HL-60/S4 treated with phorbol 12-myristate 13-acetate at 8.2 ng/mL for 4 days and 3 days (cell line): ENCODE results near the gene TRPV5.

ENCODE experiments used
- in situ Hi-C: fragments of 300-500 bp; cut with MboI; formaldehyde crosslinking; loops from 2 replicates; pipeline ENCODE4 v1.15.0; 2022; ENCODE audit warnings: low sequenced_read_pairs

The TRPV5 gene

DNA sequence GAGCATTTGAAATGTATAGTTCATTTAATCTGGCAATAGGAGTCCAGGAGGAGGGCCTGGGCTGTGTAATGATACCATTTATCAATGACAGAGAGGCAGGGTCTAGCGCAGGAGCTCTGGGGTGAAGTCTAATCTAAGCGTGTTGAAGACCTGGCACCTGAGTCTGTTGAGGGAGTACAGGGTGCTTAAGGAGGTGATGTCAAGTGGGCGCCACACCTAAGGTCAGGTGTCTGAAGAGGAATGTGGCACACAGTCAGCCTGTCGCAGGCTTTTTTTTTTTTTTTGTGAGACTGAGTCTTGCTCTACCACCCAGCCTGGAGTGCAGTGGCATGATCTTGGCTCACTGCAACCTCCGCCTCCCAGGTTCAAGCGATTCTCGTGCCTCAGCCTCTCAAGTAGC, 8.0 kb upstream of the TRPV5 start:
- in situ Hi-C loops = no loop called here

DNA sequence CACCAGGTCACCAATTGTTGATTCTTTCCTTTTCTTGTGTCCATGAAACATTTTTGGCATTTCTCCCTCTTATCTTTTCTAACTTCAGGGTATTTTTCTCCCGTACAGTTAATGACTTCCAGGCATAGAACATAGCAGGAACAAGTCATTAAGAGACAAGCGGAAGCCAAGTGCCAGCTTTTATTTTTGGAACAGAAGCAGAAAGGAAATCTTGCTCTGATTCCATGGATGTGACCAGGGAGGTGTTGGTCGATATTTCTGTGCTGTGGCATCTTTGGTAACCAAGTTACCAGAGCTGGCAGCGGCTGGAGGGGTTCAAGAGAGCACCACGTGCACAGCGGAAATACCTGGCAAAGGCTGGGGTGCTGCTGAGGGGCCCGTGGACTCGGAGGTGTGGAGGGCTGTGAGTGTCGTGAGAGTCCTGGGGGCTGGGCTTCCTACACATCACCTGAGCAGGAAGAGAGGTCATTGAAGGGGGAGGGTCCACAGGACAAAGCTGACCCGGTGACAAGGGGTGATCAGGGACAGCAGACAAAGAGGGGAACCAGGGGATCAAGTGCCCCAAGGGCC, 7.5 kb upstream of the TRPV5 start:
- in situ Hi-C loops = no loop called here

DNA sequence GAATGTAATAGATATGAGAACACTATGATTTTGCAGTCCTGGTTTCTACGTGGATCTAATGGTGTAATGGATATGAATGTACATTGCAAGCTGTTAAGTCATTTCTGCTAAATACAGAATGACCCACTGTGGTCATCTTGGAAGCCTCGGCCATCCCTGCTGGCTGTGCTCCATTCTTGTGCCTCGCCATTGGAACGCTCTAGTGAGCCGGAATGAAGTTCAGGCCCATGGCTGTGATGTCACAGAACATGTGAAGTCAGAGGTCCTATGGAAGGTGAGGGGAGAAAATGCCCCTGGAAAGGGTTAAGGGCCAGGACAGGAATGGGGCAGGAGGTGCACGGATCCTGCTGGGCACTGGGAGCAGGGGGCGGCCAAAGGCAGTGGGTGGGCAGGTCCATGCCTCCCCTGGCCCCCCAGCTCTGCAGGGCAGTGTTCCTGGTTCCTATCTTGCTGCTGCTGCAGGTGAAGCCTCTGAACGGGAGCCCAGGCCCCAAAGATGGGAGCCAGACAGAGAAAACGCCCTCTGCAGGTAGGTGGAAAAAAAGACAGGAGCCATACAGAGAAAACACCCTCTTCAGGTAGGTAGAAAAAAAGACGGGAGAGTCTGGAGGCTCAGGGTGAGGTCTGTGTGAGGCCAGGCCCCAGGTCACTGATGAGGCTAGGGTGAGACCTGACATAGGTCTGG, 5.8 kb upstream of the TRPV5 start, which contains the start of gene LLCFC1:
Gene LLCFC1, plus strand, starts transcription at position 259 of the 685 bp plus-strand sequence. Its CDS starts 138 bp downstream, at position 397.
- in situ Hi-C loops = no loop called here

DNA sequence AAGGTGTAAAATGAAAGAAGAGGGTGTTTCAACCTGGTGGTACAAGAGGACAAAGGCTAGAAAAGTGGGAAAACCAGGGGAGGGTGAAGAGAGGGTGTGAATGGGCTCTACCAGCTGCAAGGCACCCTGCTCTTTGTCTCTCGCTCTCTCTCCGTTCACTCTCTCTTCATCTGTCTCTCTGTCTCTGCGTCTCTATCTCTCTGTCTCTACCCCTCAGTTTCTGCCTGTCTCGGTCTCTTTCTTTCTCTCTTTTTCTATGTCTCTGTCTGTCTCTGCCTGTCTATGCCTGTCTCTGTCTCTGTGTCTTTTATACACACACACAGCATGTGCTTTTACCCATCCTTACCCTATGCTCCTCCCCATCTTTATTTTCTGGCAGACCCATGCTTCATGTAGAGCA, 5.1 kb upstream of the TRPV5 start:
- in situ Hi-C loops = no loop called here

DNA sequence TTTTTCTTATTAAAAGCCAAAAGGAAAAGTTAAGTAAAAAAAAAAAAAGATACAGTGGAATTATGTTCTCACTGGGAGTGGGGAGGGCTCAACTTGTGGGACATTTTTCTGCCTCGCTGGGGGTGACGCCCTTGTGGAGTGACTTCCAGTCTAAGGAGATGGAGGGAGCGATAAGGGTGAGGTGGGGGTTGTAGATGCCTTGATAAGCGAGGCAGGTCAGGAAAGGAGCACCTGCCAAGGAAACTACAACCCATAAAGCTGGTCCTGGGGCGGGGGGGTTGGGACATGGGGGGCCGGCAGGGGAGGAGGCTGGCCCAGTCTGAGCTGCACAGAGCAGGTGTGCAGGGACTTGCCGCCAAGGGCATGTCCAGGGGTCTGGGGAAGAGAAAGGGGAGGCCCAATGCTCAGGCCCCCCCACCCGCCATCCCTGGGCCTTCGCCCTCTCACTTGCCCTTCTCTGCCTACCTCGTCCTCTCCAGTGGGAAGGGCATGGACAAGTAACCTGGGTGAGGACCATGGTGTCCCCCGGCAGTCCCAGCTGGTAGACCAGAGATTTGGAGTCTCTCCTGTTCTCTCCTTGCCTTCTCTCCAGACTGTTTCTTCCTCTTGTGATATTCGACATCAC, 2.5 kb upstream of the TRPV5 start:
- in situ Hi-C loops = no loop called here

DNA sequence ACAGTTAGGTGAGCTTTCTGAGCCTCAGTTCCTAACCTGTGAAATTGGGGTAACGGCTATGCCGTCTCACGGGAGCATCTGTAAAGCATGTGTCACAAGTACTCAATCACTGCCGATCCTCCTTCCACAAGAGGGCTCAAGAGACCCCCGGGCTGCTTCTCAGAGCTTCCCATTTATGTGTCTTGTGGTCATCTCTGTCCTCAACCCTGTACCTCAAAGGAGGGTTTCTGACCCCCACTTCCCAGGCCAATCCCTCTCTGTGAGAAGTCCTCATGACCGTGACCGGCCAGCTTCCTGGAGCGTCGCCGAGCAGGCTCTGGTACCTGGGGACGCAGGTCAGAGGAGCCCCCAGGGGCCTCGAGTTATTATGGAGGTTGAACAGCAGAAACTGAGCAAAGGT, 510 bp upstream of the TRPV5 start:
- in situ Hi-C loops = no loop called here

DNA sequence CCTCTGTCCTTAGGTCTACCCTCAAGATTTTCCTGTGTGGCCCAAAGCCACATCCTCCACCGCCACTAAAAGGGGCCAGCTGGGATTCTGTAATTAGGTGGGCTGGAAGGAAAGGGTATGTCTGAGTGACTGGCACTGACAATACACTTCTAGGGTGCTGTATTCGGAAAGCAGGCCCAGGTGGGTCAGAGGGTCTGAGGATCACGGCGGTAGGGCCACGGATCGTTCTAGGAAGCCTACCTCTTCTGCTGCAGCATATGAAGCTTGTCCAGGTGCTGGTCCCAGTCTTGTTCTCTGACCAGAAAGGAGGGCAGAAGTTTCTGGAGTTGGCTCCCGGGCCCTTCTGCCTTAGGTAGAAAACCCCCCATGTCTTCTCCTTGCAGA, 462 bp downstream of the TRPV5 start:
- in situ Hi-C loops = no loop called here

DNA sequence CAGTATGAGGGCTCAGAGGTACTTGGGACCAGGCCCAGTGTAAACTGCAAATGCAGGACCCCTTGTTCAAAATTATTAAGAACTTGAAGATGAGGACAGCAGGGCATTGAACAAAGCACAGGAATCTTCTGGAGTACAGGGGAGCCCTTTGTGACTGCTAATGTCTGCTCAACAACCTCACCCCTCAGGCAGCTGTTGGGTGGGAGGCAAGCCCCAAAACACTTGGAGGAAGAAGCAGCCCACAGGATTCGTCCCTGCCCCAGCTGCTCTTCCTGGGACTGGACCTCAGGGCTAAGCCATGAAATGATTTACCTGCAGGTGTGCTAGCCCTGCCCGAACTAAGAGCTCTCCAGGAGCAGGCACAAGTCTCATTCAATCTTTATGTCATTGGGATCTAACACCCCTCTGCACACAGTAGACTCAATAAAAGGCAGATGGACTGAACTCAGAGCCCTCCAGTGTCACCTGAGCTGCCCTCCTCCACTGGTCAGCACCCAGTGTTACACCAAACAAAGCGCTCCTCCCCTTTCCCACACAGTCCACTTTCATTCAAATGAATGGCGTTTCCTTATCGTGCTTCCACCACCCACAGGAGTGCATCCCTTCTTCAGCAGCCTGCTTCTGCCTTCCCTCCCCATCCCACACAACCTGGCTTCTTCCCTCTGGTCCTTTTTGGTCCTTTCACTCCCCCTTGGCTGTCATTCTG, 1.0 kb downstream of the TRPV5 start:
- in situ Hi-C loops = no loop called here

DNA sequence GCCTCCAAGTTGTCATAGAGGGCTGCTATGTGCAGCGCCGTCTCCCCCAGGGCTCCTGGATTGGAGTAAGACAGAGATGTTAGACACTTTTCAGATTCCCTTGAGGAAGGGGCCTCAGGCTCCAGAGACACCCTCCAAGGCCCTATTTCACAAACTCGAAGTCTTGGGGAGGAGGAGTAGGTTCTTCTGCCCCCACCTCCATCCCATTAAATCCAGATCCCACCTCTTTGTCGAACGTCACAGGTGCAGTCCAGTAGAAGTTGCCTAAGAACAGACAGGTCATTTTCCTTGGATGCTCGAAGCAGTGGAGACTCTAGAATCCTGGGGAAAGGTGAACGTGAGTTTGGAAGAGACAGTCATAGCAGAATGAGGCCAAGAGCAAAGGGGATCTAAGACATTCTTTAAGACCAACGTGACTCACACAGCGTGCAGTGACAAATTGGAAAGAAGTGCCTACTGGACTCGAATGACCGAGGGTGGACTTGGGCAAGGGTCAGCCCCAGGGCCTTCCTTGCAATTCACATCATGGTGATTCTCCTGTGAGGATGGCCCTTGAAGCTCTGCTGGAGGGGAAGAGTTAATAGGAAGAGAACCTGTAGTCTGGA, 3.3 kb downstream of the TRPV5 start:
- in situ Hi-C loops = no loop called here

DNA sequence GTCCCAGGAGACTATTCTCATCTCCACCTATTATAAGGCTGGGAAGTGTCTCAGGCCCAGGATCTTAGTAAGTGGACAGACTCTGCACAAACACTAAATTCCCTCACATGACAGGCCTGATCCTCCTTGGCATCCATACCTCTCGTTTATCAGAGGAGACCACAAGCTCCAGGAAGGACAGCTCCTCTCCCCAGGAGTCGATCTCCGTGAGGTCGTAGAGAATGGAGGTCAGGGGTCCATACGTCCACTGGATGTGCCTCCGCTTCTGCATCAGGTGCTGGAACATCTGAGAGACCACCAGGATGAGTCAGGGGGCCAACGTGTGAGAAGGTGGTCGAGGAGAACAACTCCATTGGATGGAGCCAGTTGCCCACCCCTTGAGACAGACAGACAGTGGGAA, 5.6 kb downstream of the TRPV5 start:
- in situ Hi-C loops = no loop called here

DNA sequence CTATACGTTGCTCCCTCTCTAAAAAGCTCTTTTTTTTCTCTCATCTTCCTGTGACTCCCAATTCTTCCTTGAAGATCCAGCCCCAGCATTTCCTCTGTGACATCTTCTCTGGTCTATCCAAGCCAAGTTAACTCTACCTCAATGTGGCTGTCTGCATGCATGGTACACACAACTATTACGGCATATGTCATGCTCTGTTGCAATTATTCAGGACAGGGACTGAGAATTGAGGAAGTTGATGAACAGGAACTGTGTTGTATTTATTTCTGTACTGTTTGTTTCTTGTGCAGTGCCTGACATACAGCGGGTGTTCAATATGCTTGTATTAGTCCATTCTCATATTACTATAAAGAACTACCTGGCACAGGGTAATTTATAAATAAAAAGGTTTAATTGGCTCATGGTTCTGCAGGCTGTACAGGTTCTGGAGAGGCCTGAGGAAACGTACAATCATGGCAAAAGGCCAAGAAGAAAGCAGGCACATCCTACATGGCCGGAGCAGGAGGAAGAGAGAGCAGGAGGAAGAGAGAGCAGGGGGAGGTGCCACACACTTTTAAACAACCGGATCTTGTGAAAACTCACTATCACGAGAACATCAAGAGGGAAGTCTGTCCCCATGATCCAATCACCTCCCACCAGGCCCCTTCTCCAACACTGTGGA, 6.3 kb downstream of the TRPV5 start:
- in situ Hi-C loops = no loop called here

DNA sequence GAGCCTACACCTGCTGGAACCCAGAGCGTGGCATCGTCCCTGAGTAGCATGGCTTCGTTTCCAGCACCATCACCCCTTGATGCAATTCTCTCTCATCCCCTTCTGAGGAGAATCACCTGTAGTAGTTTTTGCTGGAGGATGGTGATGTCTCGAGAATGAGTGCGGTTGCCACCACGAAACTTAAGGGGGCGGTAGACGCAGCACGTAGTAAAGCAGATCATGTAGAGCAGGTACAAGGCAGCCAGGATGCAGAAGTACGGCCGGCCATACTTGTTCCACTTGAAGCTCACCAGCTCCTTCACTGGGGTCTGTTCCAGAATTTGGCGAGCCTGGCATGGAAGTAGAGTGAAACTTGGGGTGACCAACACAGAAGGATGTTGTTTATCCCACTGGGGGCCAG, 8.1 kb downstream of the TRPV5 start:
- in situ Hi-C loops = no loop called here

DNA sequence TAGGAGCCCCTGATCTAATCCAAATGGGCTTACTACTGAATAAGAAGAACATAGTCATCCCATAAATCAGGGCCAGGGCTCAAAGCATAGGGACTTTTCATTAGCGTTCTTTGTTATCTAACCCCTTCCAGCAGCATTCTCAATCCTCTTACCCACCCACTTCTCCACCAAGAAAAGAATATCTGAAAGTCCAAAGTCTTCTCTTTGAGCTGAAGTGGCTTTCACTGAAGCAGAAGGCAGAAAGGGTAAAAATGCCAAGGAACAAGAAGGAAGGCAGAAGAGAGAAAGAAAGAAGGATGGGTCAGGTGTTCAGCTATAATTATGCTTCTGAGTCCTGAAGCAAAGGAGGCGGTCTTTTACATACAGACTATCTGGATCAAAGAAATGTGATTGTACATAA, 10.2 kb downstream of the TRPV5 start:
- in situ Hi-C loops = no loop called here

DNA sequence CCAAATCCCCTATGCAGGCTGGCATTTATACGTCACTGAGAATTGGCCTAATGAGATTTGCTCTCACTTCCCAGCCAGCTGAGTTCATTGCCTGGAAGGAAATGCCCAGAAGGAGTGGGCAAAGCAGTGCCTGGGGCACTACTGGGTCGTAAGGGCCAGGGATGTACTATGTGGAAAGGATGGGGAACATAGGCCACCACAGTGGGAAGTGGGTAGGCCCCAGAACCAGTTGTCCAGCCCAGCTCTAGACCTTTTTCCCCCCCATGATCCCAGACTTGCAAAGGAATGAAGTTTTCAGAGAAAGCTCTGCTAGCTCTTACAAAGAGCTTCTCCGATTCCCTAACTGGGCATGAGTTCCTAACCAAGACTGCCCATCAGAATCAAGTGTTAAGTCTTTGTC, 13.9 kb downstream of the TRPV5 start:
- in situ Hi-C loops = no loop called here

DNA sequence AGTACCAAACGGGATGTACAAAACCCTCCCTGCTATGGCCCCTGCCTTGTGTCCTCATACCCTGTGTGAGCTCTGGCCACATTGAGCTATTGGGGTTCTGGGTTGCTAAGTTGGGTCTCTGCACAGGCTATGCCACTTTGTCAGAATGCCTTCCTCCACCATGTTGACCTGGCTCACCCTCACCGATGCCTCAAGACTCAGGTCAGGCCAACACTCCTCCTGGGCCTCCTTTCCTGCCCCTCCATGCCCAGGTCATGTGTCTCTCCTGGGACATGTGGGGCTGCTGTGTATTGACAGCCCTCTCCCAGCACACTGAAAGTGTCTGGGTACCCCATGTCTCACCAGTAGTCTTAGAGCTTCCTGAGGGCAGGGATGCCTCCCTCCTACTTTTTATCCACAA, 14.6 kb downstream of the TRPV5 start:
- in situ Hi-C loops = no loop called here

DNA sequence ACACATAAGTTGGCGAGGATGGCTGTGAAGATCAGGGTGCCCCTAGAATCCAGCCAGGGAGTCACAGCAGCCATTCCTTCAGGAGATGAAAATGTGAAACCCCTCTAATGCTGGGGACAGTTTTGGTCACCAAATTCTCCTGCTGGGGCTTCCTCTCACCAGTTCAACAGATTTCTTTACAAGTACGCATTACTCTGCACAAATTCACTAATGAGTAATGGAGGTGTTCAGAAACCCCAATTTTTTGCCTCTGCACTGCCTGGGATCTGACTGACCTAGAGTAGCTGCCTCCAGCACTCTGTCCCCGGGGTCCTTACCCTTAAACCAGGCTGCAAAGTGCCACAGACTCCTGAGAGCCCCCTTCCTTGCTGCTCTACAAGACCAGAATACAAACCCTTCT, 16.1 kb downstream of the TRPV5 start:
- in situ Hi-C loops = no loop called here

DNA sequence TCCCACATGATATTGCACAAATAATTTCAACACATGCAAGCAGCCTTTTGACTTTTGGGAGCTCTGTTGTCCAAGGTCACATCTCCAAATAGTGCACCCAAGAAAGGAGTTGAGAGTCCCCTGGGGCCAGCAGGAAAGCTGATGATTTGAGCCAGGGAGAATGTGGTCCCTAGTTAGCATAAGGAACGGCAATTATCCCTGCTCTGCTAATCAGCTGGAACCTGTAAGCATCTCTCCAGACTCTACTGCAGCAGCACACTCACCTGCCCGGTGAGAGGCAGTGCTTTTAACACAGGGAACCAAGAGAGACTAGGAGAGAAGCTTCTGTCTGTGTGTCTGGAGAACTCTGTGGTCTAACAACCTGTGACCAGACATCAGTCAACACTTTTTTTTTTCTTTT, 17.0 kb downstream of the TRPV5 start:
- in situ Hi-C loops = no loop called here

DNA sequence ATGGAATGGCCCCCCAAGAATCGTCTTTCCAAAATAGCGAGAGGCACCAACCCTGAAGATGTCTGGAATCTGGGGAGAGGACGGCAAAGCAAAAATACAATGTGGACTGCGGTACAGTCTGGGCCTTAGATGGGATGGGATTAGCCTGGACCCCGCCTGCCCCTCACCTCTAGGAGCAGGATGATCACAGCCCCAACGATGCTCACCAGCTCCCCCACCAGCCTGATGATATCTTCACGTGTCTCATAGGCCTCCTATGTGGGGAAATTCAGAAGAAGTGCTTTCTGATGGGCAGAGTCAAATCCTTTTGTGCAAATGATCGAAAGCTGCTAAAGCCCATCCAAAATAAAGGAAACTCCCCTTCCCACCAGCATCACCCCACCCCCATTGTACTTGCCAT, 18.2 kb downstream of the TRPV5 start:
- in situ Hi-C loops = no loop called here

DNA sequence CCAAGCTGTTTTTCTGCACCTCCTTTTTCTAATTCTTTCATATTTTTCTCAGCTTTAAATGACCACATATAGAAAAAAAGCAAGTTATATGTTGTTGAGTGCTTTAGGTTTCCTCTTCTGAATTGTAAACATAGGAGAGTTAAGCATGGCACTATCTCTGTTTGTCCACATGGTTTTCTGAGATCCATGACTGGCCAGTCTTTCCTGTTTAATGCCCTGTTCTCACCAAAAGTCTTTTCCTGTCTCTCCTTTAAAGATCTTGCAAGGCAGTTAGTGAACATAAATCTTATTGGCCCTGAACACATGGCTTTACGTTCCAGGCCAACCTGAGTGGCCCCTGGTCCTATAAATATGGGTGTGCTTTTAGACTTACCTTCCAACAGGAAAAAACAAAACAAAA, 19.4 kb downstream of the TRPV5 start:
- in situ Hi-C loops = no loop called here

DNA sequence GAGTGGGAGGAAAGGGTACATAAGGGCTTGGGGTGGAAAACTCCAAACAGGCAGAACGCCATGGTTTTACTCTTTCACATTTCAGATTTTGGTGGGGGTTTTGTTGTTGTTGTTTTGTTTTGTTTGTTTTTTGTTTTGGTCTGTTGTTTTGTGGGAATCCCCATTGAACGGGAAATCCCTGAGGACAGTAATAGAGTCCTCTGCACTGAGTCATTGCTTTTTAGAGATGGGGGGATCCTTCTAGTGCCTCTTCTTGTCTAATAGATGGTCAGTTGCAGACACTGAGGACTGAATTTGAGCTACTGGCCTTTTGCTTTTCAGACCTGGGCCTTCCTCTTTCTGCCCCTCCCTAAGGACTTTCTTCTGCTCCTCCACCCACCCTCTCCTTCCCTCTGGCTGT, 20.0 kb downstream of the TRPV5 start:
- in situ Hi-C loops = no loop called here

DNA sequence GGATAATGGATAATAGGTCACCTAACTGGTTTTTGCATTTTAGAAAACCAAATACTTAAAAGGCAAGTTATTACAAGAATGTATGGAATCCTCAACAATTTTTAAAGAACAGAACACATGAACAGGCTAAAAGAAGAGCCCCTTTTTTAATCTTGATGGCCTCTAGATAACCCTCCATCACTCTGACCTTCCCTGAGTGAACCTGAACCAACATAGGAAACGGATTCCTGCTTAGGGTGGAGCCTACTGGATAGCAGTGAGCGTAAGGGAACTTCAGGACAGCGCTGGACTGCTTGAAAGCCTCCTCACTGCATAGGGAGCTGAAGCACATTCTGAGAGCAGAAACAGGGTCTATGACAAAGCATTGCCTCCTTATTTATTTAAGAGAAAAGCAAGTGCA, 20.5 kb downstream of the TRPV5 start:
- in situ Hi-C loops = no loop called here
